Activated T-cell treated with anti-CD3 and anti-CD28 coated beads for 4 hours (primary cell): Measurements from ENCODE around the gene COL4A5.

Experiments
- DNase-seq: peaks from one replicate; pipeline ENCODE4 v3.0.0-alpha.2; 2020

Gene COL4A5

GRCh38 chrX:108664701-108665100, 225.1 kb downstream of the COL4A5 start:
- DNase-seq: no peak

- no peak for DNase-seq
Measured at GRCh38 chrX:108666101-108666500, 226.5 kb downstream of the COL4A5 start.

- no peak for DNase-seq
Measured at GRCh38 chrX:108671526-108671925, 231.9 kb downstream of the COL4A5 start.

GRCh38 chrX:108696690-108697089, 257.1 kb downstream of the COL4A5 start:
- DNase-seq: no peak

- DNase-seq: no peak
Measured at GRCh38 chrX:108699368-108699767, 259.7 kb downstream of the COL4A5 start.

- no peak for DNase-seq
Measured at GRCh38 chrX:108701633-108702032, 262.0 kb downstream of the COL4A5 start.

- no peak for DNase-seq
Measured at GRCh38 chrX:108702530-108702929, 262.9 kb downstream of the COL4A5 start.

GRCh38 chrX:108704839-108705238, 265.2 kb downstream of the COL4A5 start:
- DNase-seq: no peak

GRCh38 chrX:108712886-108713285, 273.2 kb downstream of the COL4A5 start:
- no peak for DNase-seq

GRCh38 chrX:108722561-108722960, 282.9 kb downstream of the COL4A5 start:
- DNase-seq: no peak

GRCh38 chrX:108726748-108727147, 287.1 kb downstream of the COL4A5 start:
- no peak for DNase-seq

- no peak for DNase-seq
Measured at GRCh38 chrX:108731153-108731552, 291.5 kb downstream of the COL4A5 start.

GRCh38 chrX:108732630-108733321, 293.1 kb downstream of the COL4A5 start:
- no peak for DNase-seq

GRCh38 chrX:108734426-108734825, 294.8 kb downstream of the COL4A5 start:
- DNase-seq: no peak

GRCh38 chrX:108735091-108735678, 295.5 kb downstream of the COL4A5 start:
- no peak for DNase-seq

GRCh38 chrX:108735679-108736508, 296.3 kb downstream of the COL4A5 start:
- DNase-seq: no peak

GRCh38 chrX:108736509-108737479, 297.2 kb downstream of the COL4A5 start, which contains the start of gene IRS4:
IRS4 (minus strand) TSS chrX:108736563.
- DNase-seq: no peak

- no peak for DNase-seq
Measured at GRCh38 chrX:108737754-108738153, 298.1 kb downstream of the COL4A5 start.

- DNase-seq: no peak
Measured at GRCh38 chrX:108740299-108740774, 300.7 kb downstream of the COL4A5 start.
